Measurements from ENCODE around the gene SLC6A5. TPM values are rescaled to one million over a fixed set of nuclear protein-coding genes. Genes with fewer than 3 reads are reported as not detected.

The SLC6A5 gene
- total RNA-seq, 1 donor from 2014 or later, result not detected

GRCh38 chr11:20620988-20621387 is 21.6 kb downstream of the SLC6A5 start:
- no peak for DNase-seq (ENCODE audit: low read depth in 2 of 2)

GRCh38 chr11:20621679-20622078 is 22.3 kb downstream of the SLC6A5 start:
- no peak for DNase-seq (ENCODE audit: low read depth in 2 of 2)

- DNase-seq (ENCODE audit: low read depth in 2 of 2), result no peak
Observed at GRCh38 chr11:20623252-20623651, 23.8 kb downstream of the SLC6A5 start.

- no peak for DNase-seq (ENCODE audit: low read depth in 2 of 2)
Observed at GRCh38 chr11:20626279-20626678, 26.9 kb downstream of the SLC6A5 start.

- DNase-seq (ENCODE audit: low read depth in 2 of 2), result no peak
Observed at GRCh38 chr11:20627026-20627425, 27.6 kb downstream of the SLC6A5 start.

GRCh38 chr11:20627701-20628100 is 28.3 kb downstream of the SLC6A5 start:
- DNase-seq (ENCODE audit: low read depth in 2 of 2), result no peak

- DNase-seq (ENCODE audit: low read depth in 2 of 2), result no peak
Observed at GRCh38 chr11:20631519-20632168, 32.2 kb downstream of the SLC6A5 start.

GRCh38 chr11:20632169-20632532 is 32.7 kb downstream of the SLC6A5 start:
- no peak for DNase-seq (ENCODE audit: low read depth in 2 of 2)

- no peak for DNase-seq (ENCODE audit: low read depth in 2 of 2)
Observed at GRCh38 chr11:20634044-20634443, 34.6 kb downstream of the SLC6A5 start.

GRCh38 chr11:20634781-20635180 is 35.4 kb downstream of the SLC6A5 start:
- DNase-seq (ENCODE audit: low read depth in 2 of 2), result no peak

- no peak for DNase-seq (ENCODE audit: low read depth in 2 of 2)
Observed at GRCh38 chr11:20638074-20638473, 38.7 kb downstream of the SLC6A5 start.

GRCh38 chr11:20639688-20640087 is 40.3 kb downstream of the SLC6A5 start:
- DNase-seq (ENCODE audit: low read depth in 2 of 2), result no peak

GRCh38 chr11:20640401-20640800 is 41.0 kb downstream of the SLC6A5 start:
- DNase-seq (ENCODE audit: low read depth in 2 of 2), result no peak

GRCh38 chr11:20644360-20644759 is 45.0 kb downstream of the SLC6A5 start:
- DNase-seq (ENCODE audit: low read depth in 2 of 2), result no peak

- DNase-seq (ENCODE audit: low read depth in 2 of 2), result peak; percentile 47 to 59
Observed at GRCh38 chr11:20647976-20648565, 48.7 kb downstream of the SLC6A5 start.

- DNase-seq (ENCODE audit: low read depth in 2 of 2), result no peak
Observed at GRCh38 chr11:20652150-20652806, 52.9 kb downstream of the SLC6A5 start.

- DNase-seq (ENCODE audit: low read depth in 2 of 2), result no peak
Observed at GRCh38 chr11:20654038-20654437, 54.6 kb downstream of the SLC6A5 start.

GRCh38 chr11:20656901-20657300 is 57.5 kb downstream of the SLC6A5 start:
- no peak for DNase-seq (ENCODE audit: low read depth in 2 of 2)

- DNase-seq (ENCODE audit: low read depth in 2 of 2), result no peak
Observed at GRCh38 chr11:20658135-20658534, 58.7 kb downstream of the SLC6A5 start.

GRCh38 chr11:20661445-20661844 is 62.0 kb downstream of the SLC6A5 start:
- DNase-seq (ENCODE audit: low read depth in 2 of 2), result no peak

- DNase-seq (ENCODE audit: low read depth in 2 of 2), result no peak
Observed at GRCh38 chr11:20661850-20662249, 62.4 kb downstream of the SLC6A5 start.

GRCh38 chr11:20668131-20668809 is 68.9 kb downstream of the SLC6A5 start:
- no peak for DNase-seq (ENCODE audit: low read depth in 2 of 2)

Data from lung microvascular endothelial cell (primary cell).